ENCODE data around the gene PTPN22.

Gene PTPN22

DNA sequence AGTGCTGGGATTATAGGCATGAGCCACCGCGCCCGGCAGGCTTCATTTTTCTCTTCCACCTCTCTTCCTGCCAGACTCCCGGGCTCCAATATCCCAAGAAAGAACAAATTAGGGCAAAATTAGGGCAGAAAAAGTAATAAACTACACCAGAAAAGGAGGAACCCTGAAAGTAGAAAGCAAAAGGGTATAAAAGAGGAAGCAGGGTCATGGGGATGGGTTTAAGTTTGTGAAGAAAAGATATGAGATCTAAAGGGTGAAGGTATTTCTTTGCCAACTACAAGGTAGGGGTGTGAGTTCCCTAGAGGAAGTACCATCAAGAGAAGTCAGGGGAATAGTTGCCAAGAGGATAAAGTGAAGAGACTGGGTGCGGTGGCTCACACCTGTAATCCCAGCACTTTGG lies 9.9 kb downstream of the PTPN22 start:
- in situ Hi-C loops (cut with HindIII; ENCODE audit: low sequenced_read_pairs), result no loop called here
- H3K4me3 ChIP-seq (ENCODE audit: low read depth, low read length), result no peak overlapping the region
- TF ChIP-seq, protein P1, sequence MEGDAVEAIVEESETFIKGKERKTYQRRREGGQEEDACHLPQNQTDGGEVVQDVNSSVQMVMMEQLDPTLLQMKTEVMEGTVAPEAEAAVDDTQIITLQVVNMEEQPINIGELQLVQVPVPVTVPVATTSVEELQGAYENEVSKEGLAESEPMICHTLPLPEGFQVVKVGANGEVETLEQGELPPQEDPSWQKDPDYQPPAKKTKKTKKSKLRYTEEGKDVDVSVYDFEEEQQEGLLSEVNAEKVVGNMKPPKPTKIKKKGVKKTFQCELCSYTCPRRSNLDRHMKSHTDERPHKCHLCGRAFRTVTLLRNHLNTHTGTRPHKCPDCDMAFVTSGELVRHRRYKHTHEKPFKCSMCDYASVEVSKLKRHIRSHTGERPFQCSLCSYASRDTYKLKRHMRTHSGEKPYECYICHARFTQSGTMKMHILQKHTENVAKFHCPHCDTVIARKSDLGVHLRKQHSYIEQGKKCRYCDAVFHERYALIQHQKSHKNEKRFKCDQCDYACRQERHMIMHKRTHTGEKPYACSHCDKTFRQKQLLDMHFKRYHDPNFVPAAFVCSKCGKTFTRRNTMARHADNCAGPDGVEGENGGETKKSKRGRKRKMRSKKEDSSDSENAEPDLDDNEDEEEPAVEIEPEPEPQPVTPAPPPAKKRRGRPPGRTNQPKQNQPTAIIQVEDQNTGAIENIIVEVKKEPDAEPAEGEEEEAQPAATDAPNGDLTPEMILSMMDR (IDR thresholded peaks at IDR 0.05; ENCODE audit: low read depth, low read length, missing control alignments), result no peak
- DNase-seq (ENCODE audit: low read depth), result no peak

DNA sequence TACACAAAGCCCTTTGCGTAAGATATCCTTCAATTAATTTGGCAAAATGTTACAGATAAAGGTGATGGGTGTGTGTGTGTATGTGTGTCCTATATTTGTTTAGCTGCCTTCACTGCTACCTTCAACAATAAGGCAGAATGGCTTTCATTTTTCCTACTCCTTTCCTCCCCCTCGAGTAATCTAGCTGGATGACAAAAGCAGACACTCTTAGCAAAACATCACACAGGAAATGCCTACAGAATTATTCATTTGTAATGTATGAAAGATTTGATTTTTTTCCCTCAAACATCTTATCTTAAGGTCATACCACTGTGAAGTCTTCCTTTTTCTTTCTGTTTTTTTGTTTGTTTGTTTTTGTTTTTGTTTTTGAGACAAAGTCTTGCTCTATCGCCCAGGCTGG lies 10.6 kb downstream of the PTPN22 start:
- TF ChIP-seq, protein P1 (IDR thresholded peaks at IDR 0.05; ENCODE audit: low read depth, low read length, missing control alignments), result no peak
- in situ Hi-C loops (cut with HindIII; ENCODE audit: low sequenced_read_pairs), result no loop called here
- DNase-seq (ENCODE audit: low read depth), result peak; percentile 16
- no peak overlapping the region for H3K4me3 ChIP-seq (ENCODE audit: low read depth, low read length)

DNA sequence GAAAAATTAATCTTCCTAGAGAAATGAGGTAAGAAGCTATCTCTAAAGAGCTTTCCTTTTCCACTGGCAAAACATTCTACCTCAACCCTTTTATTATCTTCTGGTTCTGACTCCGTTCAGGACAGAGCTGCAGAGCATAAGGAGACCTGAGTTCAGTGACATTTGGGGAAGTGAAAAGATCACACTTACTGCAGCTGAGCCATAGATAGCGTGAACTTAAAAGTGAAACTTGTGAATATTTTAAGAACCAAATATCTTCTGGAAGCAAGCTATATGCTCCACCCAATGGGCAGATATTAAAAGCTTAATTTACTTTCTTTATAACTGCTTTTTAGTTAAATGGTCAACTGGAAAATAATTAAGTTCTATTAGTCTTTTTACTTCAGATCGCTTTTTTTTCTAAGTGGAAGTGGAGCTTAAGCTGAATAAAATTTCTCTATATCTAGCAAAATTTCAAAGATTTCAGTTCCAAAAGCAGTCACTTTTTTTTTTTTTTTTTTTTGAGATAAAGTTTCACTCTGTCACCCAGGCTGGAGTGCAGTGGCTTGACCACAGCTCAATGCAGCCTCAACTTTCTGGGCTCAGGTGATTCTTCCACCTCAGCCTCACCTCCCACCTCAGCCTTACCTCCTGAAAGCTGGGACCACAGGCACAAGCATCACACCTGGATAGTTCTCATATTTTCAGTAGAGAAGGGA lies 11.9 kb downstream of the PTPN22 start:
- H3K4me3 ChIP-seq (ENCODE audit: low read depth, low read length), result no peak overlapping the region
- no peak for DNase-seq (ENCODE audit: low read depth)
- TF ChIP-seq, protein P1 (IDR thresholded peaks at IDR 0.05; ENCODE audit: low read depth, low read length, missing control alignments), result no peak
- in situ Hi-C loops (cut with HindIII; ENCODE audit: low sequenced_read_pairs), result no loop called here

DNA sequence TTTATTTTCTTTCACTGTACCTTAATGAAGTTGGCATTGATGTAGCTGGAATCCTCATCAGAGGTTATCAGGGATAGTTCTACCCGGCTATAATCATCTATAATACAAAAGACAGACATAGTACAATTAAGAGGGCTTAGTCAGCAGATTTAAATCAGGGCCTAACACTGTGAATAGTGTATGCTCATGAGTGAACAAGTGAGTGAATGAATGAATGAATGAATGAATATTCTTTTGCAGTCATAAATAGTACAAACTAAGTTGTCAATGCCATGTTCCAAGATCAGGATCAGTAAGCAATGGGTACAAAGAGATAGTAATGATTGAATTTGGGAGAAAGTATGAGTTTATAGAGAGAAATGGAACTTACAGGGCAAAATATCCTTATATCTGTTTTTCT lies 12.5 kb downstream of the PTPN22 start:
- no peak for DNase-seq (ENCODE audit: low read depth)
- TF ChIP-seq, protein P1 (IDR thresholded peaks at IDR 0.05; ENCODE audit: low read depth, low read length, missing control alignments), result no peak
- in situ Hi-C loops (cut with HindIII; ENCODE audit: low sequenced_read_pairs), result no loop called here
- H3K4me3 ChIP-seq (ENCODE audit: low read depth, low read length), result no peak overlapping the region

DNA sequence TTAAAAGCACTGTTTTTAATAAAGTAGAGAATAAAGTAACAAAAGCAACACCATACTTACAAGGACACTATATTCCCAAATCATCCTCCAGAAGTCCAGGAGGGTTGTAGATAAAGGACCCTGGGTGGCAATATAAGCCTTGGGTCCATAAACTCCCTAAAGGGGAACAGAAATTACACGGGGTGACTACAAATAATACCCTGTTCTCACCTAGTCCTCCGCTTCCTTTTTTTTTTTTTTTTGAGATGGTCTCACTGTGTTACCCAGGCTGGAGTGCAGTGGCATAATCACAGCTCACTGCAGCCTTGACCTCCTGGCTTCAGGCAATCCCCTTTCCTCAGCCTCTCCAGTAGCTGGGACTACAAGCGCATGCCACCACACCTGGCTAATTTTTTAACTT lies 13.1 kb downstream of the PTPN22 start:
- in situ Hi-C loops (cut with HindIII; ENCODE audit: low sequenced_read_pairs), result no loop called here
- no peak for DNase-seq (ENCODE audit: low read depth)
- TF ChIP-seq, protein P1 (IDR thresholded peaks at IDR 0.05; ENCODE audit: low read depth, low read length, missing control alignments), result no peak
- H3K4me3 ChIP-seq (ENCODE audit: low read depth, low read length), result no peak overlapping the region

DNA sequence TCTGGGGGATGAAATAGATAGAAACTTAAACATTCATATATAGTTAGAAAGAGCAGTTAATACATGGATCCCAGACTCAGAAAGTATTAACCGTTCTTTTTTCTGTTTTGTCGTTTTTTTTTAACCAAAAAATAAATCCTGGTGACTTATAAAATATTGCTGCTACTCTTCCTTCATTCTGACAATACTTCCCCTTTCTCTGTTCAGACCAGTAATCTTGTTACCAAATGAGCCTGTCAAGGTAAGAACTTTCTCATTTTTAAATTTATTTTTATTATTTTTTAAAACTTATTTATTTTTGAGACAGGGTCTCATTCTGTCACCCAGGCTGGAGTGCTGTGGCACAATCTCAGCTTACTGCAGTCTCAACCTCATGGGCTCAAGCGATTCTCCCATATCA lies 13.7 kb downstream of the PTPN22 start:
- in situ Hi-C loops (cut with HindIII; ENCODE audit: low sequenced_read_pairs), result no loop called here
- DNase-seq (ENCODE audit: low read depth), result no peak
- TF ChIP-seq, protein P1 (IDR thresholded peaks at IDR 0.05; ENCODE audit: low read depth, low read length, missing control alignments), result no peak
- no peak overlapping the region for H3K4me3 ChIP-seq (ENCODE audit: low read depth, low read length)
